Measurements from ENCODE around the gene RBMS3.
"Not testable (repeated sequence)": the region's sequence is repeated elsewhere in the genome, so short reads cannot be mapped to it uniquely, and the experiment has no call there.

RBMS3 gene

GRCh38 chr3:29280404-29281093 is at the start of gene RBMS3:
TSS of gene RBMS3 (plus strand) at chr3:29281071.
- no peak for DNase-seq

DNA sequence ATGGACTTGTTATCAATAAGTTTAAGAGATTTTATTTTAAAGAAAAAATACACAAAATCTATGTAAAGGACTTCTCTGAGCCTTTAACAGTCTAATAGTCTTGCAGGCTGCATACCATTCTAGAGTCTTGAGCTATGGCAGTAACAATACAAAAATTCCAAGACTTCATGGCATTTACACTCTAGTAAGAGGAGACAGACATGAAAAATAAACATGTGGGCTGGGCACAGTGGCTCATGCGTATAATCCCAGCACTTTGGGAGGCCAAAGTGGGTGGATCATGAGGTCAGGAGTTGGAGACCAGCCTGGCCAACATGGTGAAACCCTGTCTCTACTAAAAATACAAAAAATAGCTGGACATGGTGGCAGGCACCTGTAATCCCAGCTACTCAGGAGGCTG is 47.7 kb upstream of the RBMS3 start:
- DNase-seq = not testable (repeated sequence)

GRCh38 chr3:29236146-29236840 is 44.6 kb upstream of the RBMS3 start:
- no peak for DNase-seq

GRCh38 chr3:29239376-29239775 is 41.5 kb upstream of the RBMS3 start:
- no peak for DNase-seq

- no peak for DNase-seq
These were observed 40.6 kb upstream of the RBMS3 start for GRCh38 chr3:29240248-29240647.

GRCh38 chr3:29240887-29241286 is 40.0 kb upstream of the RBMS3 start:
- DNase-seq = no peak

DNA sequence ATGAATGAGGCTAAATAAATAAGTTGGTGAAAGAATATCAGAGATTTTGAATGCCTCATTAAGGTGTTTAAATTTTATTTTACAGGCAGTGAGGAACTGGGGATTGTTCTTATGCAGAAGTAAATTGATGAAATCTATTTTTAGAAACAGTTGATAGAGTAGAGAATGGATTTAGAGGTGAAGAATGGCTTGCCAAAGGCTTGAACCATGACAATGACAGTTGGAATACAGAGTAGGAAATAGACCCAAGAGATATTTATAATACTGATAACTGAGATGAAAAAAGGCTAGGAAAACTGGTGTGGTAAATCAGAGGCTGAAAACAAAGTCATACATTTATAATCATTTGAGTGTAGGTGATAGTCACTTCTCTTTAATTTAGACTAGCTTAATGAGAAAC is 39.0 kb upstream of the RBMS3 start:
- DNase-seq = no peak

DNA sequence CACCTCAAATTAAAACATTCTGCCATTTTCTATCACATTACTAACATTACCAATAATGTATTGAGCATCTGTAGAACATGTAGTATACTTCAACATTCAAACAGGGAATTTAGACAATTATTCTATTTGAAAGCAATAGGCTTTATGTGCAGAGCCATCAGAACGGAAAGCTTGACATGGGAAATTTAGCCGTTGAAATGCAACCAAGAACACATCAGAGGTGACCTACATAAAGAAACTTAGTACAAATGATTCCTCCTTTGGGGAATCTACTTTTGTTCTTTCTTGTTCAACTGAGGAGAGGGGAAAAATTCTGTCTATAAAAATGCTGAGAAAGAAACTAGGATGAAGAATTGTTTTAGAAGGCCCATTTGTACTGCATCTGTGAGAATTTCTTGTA is 38.6 kb upstream of the RBMS3 start:
- DNase-seq = no peak

DNA sequence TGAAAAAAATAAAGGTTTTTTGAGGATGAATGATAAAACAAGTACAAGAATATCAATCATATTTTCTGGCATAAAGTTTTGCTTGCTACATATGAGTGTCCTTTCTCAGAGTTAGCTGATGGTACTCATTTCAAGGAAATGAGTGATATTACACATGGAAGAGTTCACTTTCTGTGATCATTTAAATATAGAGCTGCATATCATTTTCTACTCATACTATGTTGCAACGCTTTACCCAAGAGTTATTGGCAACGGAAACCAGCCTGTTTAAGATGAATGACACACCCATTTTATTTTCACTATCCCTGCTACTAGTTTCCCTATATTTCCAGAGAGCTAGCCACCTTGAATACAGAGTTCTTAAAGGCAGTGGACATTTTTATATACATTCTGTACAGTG is 35.4 kb upstream of the RBMS3 start:
- DNase-seq = no peak

GRCh38 chr3:29247088-29247745 is 33.7 kb upstream of the RBMS3 start:
- no peak for DNase-seq

- DNase-seq = no peak
These were observed 31.0 kb upstream of the RBMS3 start for GRCh38 chr3:29249829-29250345.

- DNase-seq = no peak
These were observed 24.8 kb upstream of the RBMS3 start for GRCh38 chr3:29255854-29256696.

GRCh38 chr3:29258161-29258560 is 22.7 kb upstream of the RBMS3 start:
- DNase-seq = no peak

- DNase-seq = no peak
These were observed 19.8 kb upstream of the RBMS3 start for GRCh38 chr3:29261119-29261518.

DNA sequence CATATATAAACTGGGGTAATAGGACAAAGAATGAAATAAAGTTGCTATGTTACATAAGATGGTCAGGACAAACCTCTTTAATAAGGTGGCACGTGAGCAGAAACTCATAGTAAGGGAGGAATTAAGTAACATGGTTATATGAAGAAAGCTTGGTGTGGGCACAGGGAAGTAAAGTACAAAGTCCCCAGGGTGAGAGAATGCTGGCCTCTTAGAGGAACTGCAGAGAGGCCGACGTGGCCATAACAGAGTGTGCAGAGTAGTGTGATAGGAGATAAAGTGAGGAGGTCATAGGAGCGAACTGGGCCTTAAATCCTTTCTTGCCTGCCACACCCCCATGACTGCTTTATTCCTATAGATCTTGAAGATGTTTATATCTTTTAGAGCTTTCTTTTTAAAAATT is 17.4 kb upstream of the RBMS3 start:
- no peak for DNase-seq

DNA sequence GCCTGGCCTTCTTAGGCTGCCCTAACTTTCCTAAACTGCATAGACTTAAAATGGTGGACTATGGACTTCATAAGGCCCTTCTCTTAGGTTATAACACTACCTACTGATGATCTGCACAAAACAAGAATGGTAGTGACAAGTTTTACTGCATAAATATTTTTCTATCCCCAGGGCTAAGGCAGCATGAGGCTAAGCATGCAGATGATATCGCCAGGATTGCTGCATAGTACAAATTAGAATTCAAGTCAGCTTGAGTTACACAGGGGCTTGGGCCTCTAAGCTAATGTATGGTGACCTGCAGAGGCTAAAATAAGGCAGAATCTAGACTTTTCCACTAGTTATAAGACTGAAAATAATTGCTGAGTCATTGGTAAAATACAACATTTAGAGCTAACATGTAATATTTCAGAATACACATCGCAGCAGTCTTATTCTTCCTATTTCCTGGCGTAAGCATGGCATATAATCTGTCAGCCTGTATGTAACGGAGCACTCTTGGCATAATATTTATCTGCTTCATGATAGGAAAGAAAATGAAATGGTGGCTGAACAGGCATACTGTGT is 15.3 kb upstream of the RBMS3 start:
- no peak for DNase-seq

GRCh38 chr3:29267226-29267625 is 13.6 kb upstream of the RBMS3 start:
- DNase-seq = no peak

GRCh38 chr3:29268651-29269050 is 12.2 kb upstream of the RBMS3 start:
- DNase-seq = no peak

DNA sequence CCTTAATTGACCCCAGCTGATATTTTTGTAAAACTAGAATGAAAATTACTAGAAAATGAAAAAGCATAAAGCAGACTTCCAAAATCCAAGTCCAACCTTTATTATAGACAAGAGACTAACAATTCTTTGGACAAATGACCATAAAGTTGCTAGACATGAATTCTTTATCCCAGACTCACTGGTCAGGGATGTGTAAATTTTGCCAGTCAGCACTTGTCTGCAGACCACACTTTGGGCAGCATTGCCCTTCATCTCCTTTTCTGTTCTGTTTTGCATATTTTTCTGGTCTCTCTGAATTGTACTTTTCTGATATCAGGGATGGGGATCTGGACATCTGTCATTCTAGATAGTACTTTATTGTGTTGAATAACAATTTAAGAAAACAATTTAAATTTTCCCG is 10.1 kb upstream of the RBMS3 start:
- no peak for DNase-seq

DNA sequence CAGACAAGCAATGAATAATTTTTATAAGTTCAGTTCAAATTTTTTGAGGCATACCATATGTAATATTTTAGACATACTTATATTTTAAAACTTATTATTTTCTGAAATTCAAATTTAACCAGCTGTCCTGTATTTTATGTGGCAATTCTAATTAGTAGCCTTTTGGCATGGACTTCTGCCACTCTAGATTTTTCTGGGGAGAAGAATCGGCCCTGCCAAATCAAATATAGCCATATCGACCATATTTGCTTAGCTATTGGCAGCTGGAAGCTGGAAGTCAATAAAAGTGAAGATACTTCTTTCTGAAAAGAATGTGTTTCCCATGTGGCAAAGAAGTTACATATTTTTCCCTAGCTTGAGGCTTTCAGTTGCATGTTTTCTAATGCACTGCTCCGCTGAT is 9.4 kb upstream of the RBMS3 start:
- DNase-seq = no peak

- DNase-seq = no peak
These were observed 6.2 kb upstream of the RBMS3 start for GRCh38 chr3:29274667-29275066.

DNA sequence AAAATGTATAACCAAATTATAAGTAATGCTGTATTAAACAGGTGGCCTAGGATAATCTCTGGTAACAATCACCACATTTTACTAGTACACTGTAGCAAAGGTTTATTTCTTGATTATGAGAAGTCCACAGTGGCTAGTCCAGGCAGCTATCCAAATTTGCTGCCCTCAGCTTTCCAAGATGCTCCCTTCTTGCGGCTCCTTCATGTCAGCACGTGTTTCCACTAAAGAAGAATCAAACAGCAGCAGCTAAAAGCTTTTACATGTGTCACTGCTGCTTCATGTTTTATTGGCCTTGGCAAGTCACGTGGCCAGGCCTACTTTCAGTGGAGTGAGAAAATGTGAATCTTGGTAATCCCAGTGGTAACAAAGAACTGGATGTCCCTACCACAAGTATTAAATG is 5.6 kb upstream of the RBMS3 start:
- DNase-seq = no peak

- no peak for DNase-seq
These were observed 3.6 kb upstream of the RBMS3 start for GRCh38 chr3:29277249-29277648.
